Esophagus squamous epithelium (tissue), 4 donors: ENCODE data around the gene ENTPD1.

ENCODE experiments used
- POLR2A ChIP-seq, 4 donors: fragments of 450-650 bp; IDR thresholded peaks; one replicate each; pipeline ENCODE4 v1.6.1; 2017; ENCODE audit warnings: antibody characterized with exemption in 4 of 4, mild to moderate bottlenecking in 4 of 4, moderate library complexity in 3 of 4
- TF ChIP-seq, protein P1 (sequence below), 6 experiments: fragments of 450-650 bp in 4 of 6; fragments of 200-600 bp in 2 of 6; sonication (generic) in 2 of 6; IDR thresholded peaks; one replicate each; pipeline ENCODE4 v1.5.1; 2016 to 2019; ENCODE audit warnings: antibody characterized with exemption in 6 of 6, mild to moderate bottlenecking in 4 of 6, moderate library complexity in 4 of 6

DNA sequence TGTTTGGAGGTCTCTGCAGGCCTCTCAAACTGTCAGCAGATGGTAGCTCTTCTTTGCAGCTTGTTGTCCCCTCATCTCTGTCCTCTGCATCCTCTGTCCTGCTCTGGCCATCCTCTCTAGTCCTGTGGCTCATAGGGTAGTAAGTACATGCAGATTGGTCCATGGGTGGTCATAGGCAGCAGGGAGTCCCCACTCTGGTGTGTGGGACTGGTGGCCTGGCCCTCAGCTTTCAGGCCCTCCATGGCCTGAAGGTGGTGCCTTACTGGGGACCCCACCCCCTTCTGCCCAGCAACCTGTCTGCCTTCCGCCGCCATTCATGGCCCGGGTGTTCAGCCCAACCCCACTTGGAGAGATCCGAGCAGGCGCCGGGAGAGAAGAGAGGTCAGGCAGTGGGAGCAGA lies 49.4 kb upstream of the ENTPD1 start:
- TF ChIP-seq, protein P1, sequence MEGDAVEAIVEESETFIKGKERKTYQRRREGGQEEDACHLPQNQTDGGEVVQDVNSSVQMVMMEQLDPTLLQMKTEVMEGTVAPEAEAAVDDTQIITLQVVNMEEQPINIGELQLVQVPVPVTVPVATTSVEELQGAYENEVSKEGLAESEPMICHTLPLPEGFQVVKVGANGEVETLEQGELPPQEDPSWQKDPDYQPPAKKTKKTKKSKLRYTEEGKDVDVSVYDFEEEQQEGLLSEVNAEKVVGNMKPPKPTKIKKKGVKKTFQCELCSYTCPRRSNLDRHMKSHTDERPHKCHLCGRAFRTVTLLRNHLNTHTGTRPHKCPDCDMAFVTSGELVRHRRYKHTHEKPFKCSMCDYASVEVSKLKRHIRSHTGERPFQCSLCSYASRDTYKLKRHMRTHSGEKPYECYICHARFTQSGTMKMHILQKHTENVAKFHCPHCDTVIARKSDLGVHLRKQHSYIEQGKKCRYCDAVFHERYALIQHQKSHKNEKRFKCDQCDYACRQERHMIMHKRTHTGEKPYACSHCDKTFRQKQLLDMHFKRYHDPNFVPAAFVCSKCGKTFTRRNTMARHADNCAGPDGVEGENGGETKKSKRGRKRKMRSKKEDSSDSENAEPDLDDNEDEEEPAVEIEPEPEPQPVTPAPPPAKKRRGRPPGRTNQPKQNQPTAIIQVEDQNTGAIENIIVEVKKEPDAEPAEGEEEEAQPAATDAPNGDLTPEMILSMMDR (IDR thresholded peaks at IDR 0.05) = no peak
- no peak for TF ChIP-seq POLR2A (IDR thresholded peaks at IDR 0.05)
